ENCODE data around the gene CSNK1D.

The CSNK1D gene

DNA sequence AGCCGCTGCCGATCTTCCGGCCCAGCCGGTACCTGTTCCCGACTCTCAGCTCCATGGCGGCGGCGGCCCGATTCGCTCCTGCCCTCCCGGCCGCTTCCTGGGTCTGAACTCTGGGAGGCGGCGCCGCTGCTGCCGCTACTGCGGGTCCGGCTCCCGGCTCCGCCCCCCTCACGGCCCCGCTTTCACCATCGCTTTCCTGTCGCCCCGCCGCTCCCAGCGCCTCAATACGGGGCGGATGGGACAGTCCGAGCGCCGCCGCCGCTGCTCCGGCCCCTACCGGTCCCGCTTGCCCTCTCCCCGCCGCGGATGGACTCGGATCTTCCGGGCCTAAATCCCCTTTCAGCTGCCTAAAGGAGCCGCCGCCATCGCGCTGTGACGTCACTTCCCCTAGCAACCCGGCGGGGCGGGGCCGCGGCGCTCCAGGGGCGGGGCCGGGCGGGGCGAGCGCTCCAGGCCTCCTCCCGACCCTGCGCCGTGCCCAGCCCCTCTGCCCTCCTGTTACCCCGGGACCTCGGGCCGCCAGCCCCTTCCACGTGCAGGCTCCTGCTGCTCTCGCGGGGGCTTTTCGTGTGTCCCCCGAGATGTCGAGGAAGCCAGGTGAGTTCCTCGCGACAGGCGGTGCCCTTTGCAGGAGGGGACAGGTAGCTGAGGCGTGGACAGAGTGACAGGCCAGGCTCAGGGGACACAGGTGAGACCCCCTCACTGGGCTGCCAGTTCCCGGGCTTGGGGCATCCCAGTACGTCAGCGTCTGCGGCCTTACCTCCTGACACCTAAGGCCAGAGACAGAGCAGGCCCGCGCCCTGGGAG lies at the start of gene CSNK1D:
CSNK1D (minus strand) TSS at position 374 of the 807 bp plus-strand sequence; CDS start at position 55, 319 bp downstream.
- no peak for FAIRE-seq

DNA sequence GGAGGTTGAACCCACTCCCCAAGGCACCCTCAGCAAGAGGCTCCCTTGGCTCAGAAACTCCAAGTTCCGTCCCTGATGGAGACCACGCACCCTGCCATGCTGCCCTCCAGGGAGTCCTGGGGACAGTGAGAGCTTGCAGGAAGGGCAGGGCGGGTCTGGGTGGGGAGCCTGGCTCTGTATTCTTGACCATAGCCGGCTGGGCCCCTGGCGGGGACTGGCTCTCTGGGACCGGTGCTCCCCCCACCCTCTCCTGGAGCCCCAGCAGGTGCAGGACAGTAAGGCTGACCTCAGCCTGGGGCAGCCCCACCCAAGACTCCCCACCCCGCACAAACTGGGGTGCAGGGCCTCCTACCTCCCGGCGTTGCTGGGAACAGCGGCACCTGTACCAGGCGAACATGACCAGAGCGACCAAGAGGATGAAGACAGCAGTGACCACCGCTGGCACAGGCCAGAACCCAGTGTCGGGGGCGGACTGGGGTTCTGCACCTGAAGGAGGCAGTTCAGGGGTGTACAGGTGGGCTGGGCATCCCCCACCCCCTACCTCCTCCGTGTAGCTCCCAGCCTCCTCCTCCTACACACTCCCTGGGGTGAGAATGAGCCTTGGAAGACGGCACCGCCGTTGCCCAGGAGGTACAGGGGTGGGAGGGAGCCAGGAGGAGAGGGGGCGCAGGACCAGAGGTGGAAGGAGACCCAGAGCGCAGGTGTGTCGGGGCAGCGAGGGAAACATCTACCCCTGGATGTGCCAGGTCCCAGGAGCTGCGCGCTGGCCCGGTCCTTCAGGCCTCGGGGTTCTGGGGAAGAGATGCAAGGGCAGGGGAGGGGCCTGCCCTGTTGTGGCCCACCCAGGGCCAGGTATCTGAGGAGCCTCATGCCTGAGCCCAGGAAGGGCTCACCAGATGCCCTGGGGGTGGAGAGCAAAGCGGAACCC lies 49.3 kb upstream of the CSNK1D start:
- no peak for FAIRE-seq

GRCh38 chr17:82321947-82322466 lies 48.5 kb upstream of the CSNK1D start:
- no peak for FAIRE-seq

DNA sequence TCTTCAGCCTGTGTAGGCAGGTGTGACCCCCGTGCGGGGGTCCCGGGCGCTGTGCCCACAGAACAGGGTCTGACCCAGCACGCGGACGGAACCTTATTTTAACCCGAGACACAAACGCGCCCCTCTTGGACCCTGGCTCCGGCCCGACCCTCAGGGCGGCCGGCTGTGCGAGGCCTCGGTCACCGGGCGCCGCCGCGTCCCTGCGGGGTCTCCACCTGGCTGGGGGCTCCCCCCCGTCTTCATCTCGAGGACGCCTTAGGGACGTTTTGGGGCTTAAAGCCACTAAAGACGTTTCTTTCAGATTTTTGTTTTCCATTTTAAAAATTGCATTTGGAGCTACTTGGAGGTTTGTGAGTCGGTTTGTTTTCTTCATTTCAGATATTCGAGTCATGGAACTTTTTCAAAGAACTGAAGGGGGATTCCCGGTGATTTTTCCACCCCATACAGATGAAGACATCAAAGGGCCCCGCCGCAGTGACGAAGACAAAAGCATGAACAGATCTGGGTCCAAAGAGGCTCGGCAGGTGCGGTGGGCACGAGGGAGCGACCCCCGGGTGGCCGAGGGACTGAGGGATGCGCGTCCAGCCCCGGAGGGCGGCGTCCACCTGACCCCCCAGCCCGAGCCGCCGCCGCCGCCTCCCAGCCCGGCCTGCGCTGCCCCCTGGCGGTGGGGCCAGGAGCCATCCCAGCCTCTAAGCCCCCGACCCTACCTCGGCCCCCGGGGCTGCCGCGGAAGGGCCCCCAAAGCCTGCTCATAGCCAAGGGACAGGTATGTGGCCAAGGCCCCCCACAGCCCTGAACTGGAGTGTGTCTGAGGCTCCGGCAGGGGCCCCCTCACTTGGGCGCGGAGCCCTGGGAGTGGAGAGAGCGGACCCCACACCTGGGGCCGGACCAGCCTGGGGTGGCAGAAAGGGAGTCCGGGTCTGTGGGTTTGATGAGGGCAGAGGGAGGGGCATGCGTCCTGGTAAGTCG lies 47.7 kb upstream of the CSNK1D start:
- FAIRE-seq = no peak

DNA sequence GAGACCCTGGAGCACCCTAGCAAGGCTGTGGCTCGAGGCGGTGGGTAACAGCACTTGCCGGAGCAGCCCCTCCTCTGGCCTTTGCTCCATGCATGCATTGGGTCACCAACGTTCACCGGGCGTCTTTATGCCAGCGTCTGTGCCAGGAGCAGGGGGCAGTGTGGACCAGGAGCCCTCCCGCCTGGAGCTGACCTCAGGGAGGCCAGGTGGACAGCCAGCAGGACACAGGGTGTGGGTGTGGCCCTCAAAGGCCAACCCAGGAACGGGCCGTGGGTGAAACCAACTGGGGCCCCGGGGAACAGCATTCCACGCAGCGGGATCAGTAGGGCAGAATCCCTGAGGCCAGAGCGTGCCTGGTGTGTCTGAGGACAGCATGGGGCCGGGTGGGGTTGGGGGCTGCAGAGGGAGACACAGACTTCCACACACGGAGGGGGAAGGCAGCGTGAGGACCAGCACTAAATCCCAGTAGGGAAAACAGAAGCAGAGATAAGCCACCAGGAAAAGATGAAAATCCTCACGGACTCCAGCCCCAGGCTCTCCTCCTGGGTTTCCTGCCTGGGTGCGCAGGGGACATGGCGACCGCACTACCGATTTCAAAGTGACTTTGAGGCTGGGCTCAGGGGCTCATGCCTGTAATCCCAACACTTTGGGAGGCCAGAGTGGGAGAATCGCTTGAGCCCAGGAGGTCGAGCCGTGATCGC lies 46.8 kb upstream of the CSNK1D start:
- FAIRE-seq = no peak

- FAIRE-seq = no peak
Measured at GRCh38 chr17:82319619-82320062, 46.1 kb upstream of the CSNK1D start.

GRCh38 chr17:82318772-82319606 lies 45.5 kb upstream of the CSNK1D start:
- no peak for FAIRE-seq

DNA sequence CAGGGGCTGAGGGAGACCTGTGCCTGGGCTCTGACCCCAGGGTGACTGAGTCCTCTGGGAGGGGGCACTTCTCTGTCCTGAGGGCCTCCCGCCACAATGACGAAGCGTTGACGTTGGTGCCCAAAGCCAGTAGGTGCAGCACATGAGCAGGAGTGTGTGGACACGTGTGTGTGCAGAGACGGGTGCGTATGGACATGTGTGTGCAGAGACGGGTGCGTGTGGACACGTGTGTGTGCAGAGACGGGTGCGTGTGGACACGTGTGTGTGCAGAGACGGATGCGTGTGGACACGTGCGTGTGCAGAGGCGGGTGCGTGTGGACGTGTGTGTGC lies 44.6 kb upstream of the CSNK1D start:
- FAIRE-seq = no peak

DNA sequence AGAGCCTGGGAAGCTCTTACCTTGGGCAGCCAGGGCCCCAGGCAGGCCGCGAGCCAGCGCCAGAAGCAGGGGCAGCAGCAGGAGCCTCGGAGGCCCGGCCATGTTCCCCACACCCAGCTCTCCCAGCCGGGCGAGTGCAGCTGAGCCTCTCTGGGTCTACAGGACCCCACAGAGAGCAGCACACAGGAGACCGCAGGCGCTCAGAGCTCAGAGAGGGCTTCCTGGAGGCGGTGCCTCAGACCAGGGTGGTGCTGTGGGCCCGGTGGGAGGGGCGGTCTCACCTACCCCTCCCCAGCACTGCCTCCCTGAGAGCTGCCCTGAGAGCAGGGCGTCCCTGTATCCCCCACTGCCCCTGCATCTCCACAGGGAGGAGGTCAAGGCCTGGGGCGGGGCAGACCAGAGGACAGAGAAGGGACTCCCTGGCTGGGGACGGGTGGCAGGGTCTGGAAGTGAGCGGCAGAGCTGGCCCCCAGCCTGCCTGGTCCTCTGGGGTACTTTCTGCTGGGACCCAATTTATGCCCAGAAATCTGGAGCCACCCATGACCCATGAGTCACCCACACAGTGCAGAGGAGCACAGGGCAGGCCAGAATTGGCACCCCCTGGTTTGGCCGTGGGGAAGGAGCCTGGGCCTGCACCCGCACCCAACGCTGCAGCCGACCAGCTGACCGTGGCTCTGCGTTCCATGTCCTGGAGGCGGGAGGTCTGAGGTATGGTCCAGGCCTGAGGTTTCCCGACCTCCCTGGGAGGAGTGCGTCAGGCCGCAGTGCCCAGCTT lies 44.1 kb upstream of the CSNK1D start, which contains the start of gene CD7:
CD7 (minus strand) TSS at position 215 of the 775 bp plus-strand sequence; CDS start at position 102, 113 bp downstream.
- no peak for FAIRE-seq

DNA sequence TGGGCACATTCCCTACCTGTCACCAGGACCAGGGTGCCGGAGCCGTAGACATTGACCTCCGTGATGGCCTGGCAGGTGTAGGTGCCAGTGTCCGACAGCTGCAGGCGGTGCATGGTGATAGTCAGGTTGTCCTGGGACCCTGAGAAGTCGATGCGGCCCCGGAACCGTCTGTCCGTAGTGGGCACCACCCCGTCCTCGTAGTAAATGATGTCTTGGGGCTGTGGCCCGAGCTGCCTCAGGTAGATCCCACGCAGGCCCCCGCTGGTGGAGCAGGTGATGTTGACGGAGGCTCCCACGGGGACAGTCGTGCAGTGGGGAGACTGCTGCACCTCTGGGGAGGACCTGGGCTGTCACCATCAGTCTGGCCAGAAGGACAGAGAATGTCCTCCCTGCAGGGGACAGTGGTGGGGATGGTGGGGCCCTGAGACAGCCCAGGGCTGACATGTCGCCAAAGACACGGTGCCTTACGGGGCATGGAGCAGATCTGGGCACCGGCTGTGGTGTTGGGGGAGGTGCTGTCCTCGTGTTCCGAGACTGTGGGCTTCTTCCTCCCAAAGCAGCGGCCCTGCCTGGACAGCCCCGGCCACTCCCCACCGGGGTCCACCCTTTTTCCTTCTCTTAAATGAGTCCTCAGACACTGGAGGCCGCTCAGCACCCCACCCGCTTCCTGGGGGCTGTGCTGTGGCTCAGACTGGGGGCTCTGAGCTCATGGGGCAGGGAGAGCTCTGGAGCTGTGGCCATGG lies 43.3 kb upstream of the CSNK1D start:
- FAIRE-seq = no peak

DNA sequence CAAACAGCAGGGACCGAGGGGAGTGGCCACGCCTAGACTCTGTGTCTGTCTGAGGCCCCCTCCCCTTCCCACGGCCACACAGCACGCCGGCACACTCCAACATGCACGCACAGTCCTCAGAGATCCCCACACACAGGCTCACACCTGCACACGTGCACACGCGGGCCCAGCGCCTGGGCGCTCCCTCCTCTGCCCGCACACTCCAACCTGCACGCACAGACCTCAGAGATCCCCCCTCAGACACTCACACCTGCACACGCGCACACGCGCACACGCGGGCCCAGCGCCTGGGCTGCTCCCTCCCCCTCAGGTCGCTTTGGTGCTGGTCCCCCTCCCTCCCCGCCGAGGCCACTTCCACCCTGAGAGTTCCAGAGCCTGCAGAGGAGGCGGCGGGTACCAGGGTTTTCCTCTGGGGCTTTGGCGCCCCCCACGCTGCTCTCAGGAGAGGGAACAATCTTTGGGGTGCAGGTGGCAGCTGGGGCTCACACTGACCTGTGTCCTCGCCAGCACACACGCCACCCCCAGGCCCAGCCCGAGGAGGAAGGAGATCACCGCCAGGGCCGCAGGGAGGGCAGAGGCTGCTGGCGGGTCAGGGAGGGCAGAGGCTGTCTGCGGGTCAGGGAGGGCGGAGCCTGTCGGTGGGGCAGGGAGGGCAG lies 42.3 kb upstream of the CSNK1D start:
- no peak for FAIRE-seq

- FAIRE-seq = no peak
Measured at GRCh38 chr17:82314727-82315605, 41.5 kb upstream of the CSNK1D start.

DNA sequence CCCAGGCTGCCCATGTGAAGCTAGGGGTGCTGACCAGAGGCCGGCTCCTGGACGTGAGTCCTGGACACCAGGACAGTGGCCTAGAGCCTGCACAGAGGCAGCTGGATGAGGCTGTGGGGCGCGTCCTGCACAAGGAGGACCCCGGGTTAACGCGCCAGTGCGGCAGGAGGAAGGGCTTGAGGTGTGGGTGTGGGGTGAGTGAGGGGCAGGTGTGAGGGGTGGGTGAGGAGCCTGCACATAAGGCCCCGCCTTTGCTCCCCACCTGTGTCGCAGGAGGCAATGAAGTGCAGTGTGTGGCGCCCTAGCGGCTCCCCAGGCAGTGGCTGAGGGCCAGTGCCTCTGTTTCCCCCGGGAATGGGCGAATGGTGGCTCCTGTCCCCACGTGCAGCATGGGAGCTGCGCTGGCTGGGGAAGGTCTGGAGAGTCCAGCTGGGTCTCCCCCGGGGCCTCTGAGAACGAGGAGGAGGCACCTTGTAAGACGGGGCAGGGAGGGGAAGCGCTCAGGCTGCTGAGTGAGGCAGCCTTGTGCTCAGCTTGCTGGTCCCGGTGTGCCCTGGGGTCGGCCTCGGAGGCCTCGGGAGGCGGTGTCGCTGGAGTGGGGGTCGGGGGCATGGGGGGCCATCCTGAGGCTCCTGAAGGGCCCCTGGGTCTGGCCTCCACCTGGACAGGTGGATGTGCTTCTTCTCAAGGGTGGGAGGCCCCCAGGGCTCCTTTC lies 40.7 kb upstream of the CSNK1D start:
- FAIRE-seq = no peak

- FAIRE-seq = no peak
Measured at GRCh38 chr17:82313195-82314011, 39.9 kb upstream of the CSNK1D start.

DNA sequence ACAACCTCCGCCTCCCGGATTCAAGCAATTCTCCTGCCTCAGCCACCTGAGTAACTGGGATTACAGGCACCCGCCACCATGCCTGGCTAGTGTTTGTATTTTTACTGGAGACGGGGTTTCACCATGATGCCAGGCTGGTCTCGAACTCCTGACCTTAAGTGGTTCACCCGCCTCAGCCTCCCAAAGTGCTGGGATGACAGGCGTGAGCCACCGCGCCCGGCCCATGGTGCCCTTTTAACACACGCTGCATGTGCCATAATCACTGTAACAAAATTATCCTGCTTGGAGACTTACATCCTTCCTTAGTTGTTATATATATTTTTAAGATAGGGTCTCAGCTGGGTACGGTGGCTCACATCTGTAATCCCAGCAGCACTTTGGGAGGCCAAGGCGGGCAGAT lies 38.5 kb upstream of the CSNK1D start:
- no peak for FAIRE-seq

GRCh38 chr17:82310877-82311276 lies 37.4 kb upstream of the CSNK1D start:
- no peak for FAIRE-seq
